Transverse colon (tissue), 4 donors: ENCODE results near the gene WDR48. TPM values are rescaled to one million over a fixed set of nuclear protein-coding genes. Genes with fewer than 3 reads are reported as not detected.

Experiments used
- DNase-seq: peaks from one replicate; pipeline ENCODE4 v3.0.0-alpha.2; 2019
- H3K27ac ChIP-seq, 4 donors: fragments of 200-600 bp; sonication (generic); 2 replicates each; pipeline ENCODE4 v1.5.1; 2016 to 2018; ENCODE audit warnings: inconsistent platforms in 4 of 4
- H3K27me3 ChIP-seq: fragments of 200-600 bp; sonication (generic); 2 replicates; pipeline ENCODE4 v1.5.1; 2017; ENCODE audit warnings: inconsistent platforms
- H3K36me3 ChIP-seq, 4 donors: fragments of 200-600 bp; sonication (generic); 2 replicates each; pipeline ENCODE4 v1.5.1; 2017 to 2019; ENCODE audit warnings: inconsistent platforms in 4 of 4
- H3K4me1 ChIP-seq, 4 donors: fragments of 200-600 bp; sonication (generic); 2 replicates each; pipeline ENCODE4 v1.5.1; 2017 to 2020; ENCODE audit warnings: inconsistent platforms in 4 of 4
- H3K4me3 ChIP-seq, 4 donors: fragments of 200-600 bp; sonication (generic); 1 replicate in 1 of 4; 2 replicates in 3 of 4; pipeline versions ENCODE4 v1.5.1 to v1.6.1; 2017 to 2019; ENCODE audit warnings: inconsistent platforms in 4 of 4
- H3K9me3 ChIP-seq, 2 donors: fragments of 200-600 bp; sonication (generic); 2 replicates each; pipeline ENCODE4 v1.5.1; 2017 to 2019; ENCODE audit warnings: inconsistent platforms in 2 of 2
- CTCF ChIP-seq, 5 experiments: fragments of 200-600 bp in 3 of 5; fragments of 450-650 bp in 2 of 5; sonication (generic) in 3 of 5; IDR thresholded peaks; 1 replicate in 2 of 5; 2 replicates in 3 of 5; pipeline ENCODE4 v1.5.1; 2016 to 2017; ENCODE audit warnings: antibody characterized with exemption in 5 of 5, inconsistent platforms in 3 of 5, mild to moderate bottlenecking in 2 of 5, moderate library complexity in 1 of 5
- EP300 ChIP-seq: sonication (generic); formaldehyde crosslinking; IDR thresholded peaks from one replicate; pipeline ENCODE4 v1.6.1; 2017; ENCODE audit warnings: antibody characterized with exemption, low read depth
- POLR2A ChIP-seq: fragments of 450-650 bp; IDR thresholded peaks from one replicate; pipeline ENCODE4 v1.6.1; 2016; ENCODE audit warnings: antibody characterized with exemption, mild to moderate bottlenecking, moderate library complexity
- POLR2AphosphoS5 ChIP-seq, 3 donors: sonication (generic); formaldehyde crosslinking; IDR thresholded peaks; one replicate each; pipeline ENCODE4 v1.6.1; 2016; ENCODE audit warnings: antibody characterized with exemption in 3 of 3
- WGBS, 2 donors: methylation state at CpG; one replicate each; pipeline ENCODE4 v1.1.5; 2018; ENCODE audit warnings: low coverage in 1 of 2; 5-methylcytosine and 5-hydroxymethylcytosine counted together
- in situ Hi-C, 4 donors: fragments of 200-750 bp; cut with MboI; loops; one replicate each; pipeline versions ENCODE4 v1.15.0 to v1.15.1; 2017; ENCODE audit warnings: low sequenced_read_pairs in 3 of 4, low pct_ligation_motif_present in 1 of 4, low pct_unique_long_range_greater_than_20kb in 1 of 4
- intact Hi-C: fragments of 100-400 bp; cut with DNase I; formaldehyde crosslinking; loops from one replicate; pipeline ENCODE4 v1.15.1; 2023; ENCODE audit warnings: low total_unique reads
- total RNA-seq, 4 donors: library from RNA; depleted of rRNA; stranded (reverse); fragments of >200 nt; gene quantifications; one replicate each; pipeline ENCODE4 v1.1.0, GENCODE V29; 2016

WDR48 gene
- total RNA-seq: 10 to 100 TPM; 31.0 to 47.6 (median 36.2) TPM

- TF ChIP-seq POLR2A (peak; percentile 92), POLR2AphosphoS5 (IDR thresholded peaks at IDR 0.05) (peak; percentile 94 to 98 (median 97)), EP300 (no peak), CTCF (IDR thresholded peaks at IDR 0.05) (no peak)
- H3K27ac ChIP-seq: peak within 1 kb of the TSS; percentile 86 to 95 (median 90)
- no peaks in the 10 kb centered on the region for H3K9me3 ChIP-seq
- in situ Hi-C loops (no loop called here), intact Hi-C loops (no loop called here)
- H3K36me3 ChIP-seq: no peaks in the 10 kb centered on the region
- peaks cover 7 to 28% (median 11%) of the 10 kb centered on the region in 4 donors for H3K4me1 ChIP-seq
- peak within 1 kb of the TSS; percentile 74 to 100 (median 83) for H3K4me3 ChIP-seq
- peak; percentile 96 for DNase-seq
- no peaks in the 10 kb centered on the region for H3K27me3 ChIP-seq
- WGBS, 2 donors: 0 to 2% methylated on average over 2 to 50 of the region's 68 CpGs
These were observed at the start of gene WDR48, which contains the start of gene SCN11A for GRCh38 chr3:39051649-39052561. WDR48 (plus strand) TSS chr3:39052016; CDS start chr3:39052026, 10 bp downstream. SCN11A (minus strand) TSS chr3:39051944; CDS start chr3:38950362, 101,582 bp downstream.

GRCh38 chr3:39005295-39005694 lies 46.5 kb upstream of the WDR48 start:
- TF ChIP-seq POLR2A: no peak
- TF ChIP-seq CTCF (IDR thresholded peaks at IDR 0.05): no peak
- TF ChIP-seq EP300: no peak
- no peak for TF ChIP-seq POLR2AphosphoS5 (IDR thresholded peaks at IDR 0.05)
- no peak overlapping the region for H3K4me3 ChIP-seq
- no peaks in the 10 kb centered on the region for H3K4me1 ChIP-seq
- in situ Hi-C loops (loop anchor here in 3 of 4 donors (25.0 kb wide), 2 partner anchors 468 to 493 kb away; no protein-coding TSS in a partner anchor), intact Hi-C loops (no loop called here)
- H3K36me3 ChIP-seq: no peaks in the 10 kb centered on the region
- WGBS, 2 donors: 48% methylated on average over 2 of the region's 2 CpGs; no CpG with 5 or more reads in 1 of the 2 donors
- no peak for DNase-seq
- no peaks in the 10 kb centered on the region for H3K9me3 ChIP-seq
- H3K27ac ChIP-seq: no peak overlapping the region
- H3K27me3 ChIP-seq: no peaks in the 10 kb centered on the region

- H3K4me3 ChIP-seq: no peak overlapping the region
- no peak for DNase-seq
- H3K9me3 ChIP-seq: no peaks in the 10 kb centered on the region
- H3K27me3 ChIP-seq: no peaks in the 10 kb centered on the region
- H3K36me3 ChIP-seq: no peaks in the 10 kb centered on the region
- WGBS, 2 donors: 54 to 71% methylated on average over 2 of the region's 2 CpGs
- in situ Hi-C loops (loop anchor here in 3 of 4 donors (25.0 kb wide), 2 partner anchors 474 to 499 kb away; no protein-coding TSS in a partner anchor), intact Hi-C loops (no loop called here)
- no peak overlapping the region for H3K27ac ChIP-seq
- no peaks in the 10 kb centered on the region for H3K4me1 ChIP-seq
- TF ChIP-seq POLR2A (no peak), POLR2AphosphoS5 (IDR thresholded peaks at IDR 0.05) (no peak), CTCF (IDR thresholded peaks at IDR 0.05) (no peak), EP300 (no peak)
These were observed 40.6 kb upstream of the WDR48 start for GRCh38 chr3:39011191-39011736.

GRCh38 chr3:39013289-39013688 lies 38.5 kb upstream of the WDR48 start:
- in situ Hi-C loops (loop anchor here in 3 of 4 donors (25.0 kb wide), 2 partner anchors 476 to 501 kb away; no protein-coding TSS in a partner anchor), intact Hi-C loops (no loop called here)
- no peak for DNase-seq
- H3K4me1 ChIP-seq: no peaks in the 10 kb centered on the region
- no peak overlapping the region for H3K4me3 ChIP-seq
- H3K27ac ChIP-seq: no peak overlapping the region
- H3K9me3 ChIP-seq: no peaks in the 10 kb centered on the region
- 30 to 77% methylated on average over 2 of the region's 2 CpGs for WGBS, 2 donors
- TF ChIP-seq CTCF (IDR thresholded peaks at IDR 0.05): no peak
- TF ChIP-seq EP300: no peak
- no peak for TF ChIP-seq POLR2A
- no peak for TF ChIP-seq POLR2AphosphoS5 (IDR thresholded peaks at IDR 0.05)
- H3K36me3 ChIP-seq: no peaks in the 10 kb centered on the region
- no peaks in the 10 kb centered on the region for H3K27me3 ChIP-seq
